CD4-positive, alpha-beta T cell treated with Interleukin-2 at 100 ng/mL for 4 hours (primary cell): ENCODE measurements around the gene SLC1A3.

Experiments
- DNase-seq: peaks from one replicate; pipeline ENCODE4 v3.0.0-alpha.2; 2020; ENCODE audit warnings: low spot score

SLC1A3 gene

DNA sequence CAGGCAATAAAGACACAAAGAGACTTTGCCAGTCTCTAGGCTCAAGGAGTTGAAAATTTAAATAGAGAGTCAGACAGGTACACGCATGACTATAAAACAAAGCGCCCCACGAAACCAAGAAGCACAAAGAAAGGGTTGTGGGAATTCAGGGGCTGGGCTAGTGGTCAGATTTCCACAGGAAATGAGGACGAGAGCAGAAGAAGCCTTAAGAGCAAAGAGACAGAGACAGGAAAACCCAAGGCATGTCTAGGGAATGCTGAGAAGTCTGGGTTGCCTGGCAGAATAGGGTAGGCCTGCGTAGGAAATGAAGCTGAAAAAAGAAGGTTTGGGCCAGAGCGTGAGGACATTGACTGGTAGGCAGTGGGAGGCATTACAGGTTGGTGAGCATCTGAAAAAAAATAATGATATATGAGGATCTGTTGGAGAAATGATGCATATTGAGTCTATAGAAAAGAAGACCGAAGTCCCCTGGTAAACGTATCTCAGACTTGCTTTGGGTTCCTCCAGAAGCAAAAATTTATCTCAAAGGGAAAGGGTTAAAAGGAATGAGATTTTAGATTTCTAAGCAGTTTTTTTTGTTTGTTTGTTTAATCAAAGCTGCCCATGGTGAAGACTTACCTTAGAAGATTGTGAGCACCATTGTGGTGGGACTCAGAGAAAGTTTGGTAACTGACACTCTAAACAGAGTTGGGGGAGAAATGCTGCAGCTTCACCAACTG is 51.8 kb downstream of the SLC1A3 start:
- DNase-seq = no peak

DNA sequence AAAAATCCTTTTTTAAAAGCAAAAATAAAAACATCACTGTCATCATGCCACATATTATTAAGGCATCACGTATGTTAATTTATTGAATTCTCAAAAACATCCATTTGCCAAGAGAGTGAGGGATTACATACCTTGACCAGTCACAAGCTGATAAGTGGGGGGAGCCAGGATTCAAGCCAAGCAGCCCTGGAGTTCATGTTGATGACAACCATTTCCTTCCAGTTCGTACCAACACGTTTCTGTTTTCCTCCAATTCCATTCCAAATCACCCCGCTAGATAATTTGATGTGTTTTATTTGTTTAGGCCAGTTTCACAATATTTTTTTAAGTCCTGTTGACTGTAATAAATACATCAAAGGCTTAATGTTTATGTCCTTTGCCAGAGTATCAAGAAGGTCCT is 53.0 kb downstream of the SLC1A3 start:
- no peak for DNase-seq

DNA sequence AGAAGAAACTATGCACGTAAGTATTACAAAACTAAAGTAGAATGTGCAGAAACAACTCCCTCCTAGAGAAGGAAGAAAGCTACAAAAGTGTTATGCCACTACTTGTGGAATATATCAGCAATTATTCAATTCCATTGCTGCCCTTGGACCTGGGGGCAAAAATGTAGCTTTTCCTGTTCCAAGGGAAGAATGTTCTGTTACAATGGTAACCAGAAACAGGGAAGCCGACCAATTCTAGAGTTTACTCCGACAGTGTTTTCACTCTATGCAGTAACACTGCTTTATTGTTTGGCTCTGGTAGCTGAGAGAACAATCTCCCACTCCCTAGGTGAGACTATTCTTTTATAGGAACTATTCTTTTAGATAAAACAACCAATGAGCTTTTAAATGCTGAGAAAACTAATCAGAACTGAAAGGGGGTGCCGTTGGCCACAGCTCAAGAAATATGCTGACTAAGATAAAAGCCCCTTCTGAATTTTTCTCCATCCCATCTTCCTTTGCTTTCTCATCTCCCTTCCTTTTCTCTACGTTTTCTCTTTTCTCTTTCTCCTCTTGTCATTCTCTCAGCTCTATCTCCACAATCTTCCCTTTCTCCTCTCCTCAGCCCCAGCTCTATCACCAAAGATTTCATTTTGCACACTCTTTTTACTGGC is 54.1 kb downstream of the SLC1A3 start:
- DNase-seq = no peak

DNA sequence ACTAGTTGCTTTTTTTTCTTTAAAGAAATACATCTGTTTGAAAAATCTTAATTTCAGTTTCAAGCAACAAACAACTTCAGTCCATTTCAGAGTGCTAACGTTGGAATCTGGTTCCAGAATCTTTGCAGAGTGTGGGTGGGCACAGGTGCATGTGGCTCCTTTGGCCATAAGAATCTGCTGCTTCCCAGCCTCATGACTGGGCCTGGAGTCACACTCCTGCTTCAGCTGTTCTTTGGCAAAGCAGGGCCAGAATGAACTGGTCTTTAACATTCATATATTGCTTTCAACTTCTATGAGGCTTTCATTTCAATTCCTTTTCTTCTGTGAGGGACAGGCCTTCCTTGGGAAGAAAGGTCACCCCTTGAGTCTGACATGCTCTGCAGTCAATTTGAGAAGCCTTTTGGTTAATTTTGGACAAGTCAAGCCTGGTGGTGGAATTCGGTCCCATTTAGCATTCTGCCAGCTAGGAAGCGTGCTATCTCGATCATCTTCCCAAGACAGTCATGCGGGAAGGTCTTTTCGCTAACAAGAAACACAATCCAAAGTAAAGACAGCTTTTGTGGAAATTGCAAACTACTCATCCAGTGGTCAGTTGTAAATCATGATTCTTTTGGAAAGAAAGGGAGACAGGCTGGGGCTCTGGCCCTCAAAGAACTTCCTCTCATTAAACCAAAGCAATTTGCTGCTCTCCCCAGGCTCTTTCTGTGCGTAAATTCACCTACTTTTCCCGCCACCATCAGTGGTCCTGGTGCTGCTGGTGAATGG is 55.2 kb downstream of the SLC1A3 start:
- no peak for DNase-seq

DNA sequence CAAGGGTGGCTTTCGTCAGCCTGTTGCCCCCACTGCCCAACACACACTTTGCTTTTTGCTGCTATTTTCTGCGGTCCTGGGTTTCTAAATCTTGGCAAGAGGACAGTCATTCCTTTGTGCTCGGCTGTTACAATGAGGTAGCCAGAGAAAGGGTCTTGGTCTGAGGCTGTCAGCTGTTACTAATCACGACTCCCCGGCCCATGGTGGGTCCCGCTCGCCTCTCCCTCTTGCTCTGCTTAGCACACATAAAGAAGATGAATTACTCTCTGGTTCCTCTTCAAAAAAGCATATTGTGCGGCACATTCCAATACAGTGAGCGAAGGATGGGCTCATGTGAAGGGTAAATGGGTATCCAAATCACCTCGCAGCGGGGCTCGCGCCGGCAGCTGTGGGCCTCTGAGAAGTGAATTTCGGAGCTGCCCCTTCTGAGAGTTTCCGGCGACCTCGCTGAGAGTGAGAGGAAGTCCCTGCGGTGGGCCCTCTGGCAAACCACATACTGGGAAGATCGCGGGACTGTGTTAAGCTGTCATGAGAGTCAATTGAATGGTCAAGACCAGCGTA is 56.0 kb downstream of the SLC1A3 start:
- no peak for DNase-seq

DNA sequence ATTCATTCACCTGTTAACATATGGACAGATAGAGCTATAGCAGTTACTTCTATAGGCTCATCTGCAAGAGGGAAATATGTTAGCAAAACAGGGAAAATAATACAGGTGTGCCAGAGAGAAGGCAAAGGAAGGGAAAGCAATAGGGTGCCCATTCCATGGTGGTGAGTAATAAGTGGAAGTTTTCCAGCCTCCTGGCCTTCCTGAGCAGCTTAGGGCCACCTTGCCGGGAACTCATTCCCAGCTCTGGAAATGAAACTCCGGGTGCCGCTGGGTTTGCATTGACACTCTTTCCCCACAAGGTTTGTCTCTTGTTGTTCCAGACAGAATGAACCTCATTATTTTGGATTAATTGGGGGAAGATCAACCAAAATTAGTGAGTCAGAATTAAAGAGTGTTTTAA is 58.4 kb downstream of the SLC1A3 start:
- DNase-seq = no peak

DNA sequence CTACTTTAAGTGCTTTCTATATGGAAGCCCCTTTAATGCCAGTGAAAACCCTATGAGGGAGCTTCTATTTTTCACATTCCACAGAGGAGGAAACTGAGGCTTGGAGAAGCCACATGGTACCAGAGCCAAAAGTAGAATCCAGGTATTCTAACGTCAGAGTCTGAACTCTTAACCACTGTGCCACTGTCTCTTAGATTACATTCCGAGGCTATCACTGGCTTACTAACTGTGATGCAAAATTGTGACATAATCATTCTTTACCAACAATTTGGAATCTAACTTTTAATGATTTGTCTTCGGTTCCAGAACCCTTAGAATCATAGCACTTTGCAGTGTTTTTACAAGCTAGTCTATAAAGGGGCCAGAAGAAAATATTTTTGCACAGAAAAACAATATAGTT is 59.2 kb downstream of the SLC1A3 start:
- DNase-seq = no peak

DNA sequence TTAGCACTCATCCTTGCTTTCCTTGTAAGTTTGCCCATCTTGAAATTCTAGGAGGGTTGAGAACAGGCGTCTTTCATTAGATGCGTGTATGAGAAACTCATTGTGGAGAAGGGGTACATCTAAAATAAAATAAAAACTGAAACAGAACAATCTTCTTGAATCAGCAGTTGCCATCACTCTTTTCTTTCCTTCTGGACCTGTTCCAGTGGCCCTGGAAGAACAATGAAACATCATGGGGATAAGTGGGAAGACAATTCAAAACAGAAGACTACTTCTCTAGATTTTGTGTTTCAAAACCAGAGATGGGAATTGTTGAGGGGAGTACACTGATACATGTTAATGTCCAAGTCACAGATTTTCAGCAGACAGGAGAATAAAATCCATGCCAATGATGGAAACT is 59.9 kb downstream of the SLC1A3 start:
- no peak for DNase-seq

DNA sequence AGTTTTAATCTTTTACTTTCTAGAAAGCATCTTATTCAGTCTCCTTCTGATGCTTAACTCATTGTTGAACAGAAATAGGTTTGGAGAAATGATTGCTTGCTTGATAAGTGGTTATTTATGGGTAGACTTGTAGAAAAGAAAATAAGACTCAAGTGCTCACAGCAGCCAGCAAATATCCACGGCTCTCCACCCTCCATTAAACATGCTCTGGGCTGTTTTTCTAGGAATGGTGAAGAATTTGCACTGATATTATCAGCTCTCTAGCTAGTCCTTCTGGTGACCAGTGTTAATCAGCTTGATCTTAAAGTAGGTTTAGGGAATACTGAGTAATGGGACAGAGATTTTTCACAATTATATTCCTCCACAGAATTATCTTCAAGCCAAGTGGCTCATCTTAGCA is 60.6 kb downstream of the SLC1A3 start:
- no peak for DNase-seq

DNA sequence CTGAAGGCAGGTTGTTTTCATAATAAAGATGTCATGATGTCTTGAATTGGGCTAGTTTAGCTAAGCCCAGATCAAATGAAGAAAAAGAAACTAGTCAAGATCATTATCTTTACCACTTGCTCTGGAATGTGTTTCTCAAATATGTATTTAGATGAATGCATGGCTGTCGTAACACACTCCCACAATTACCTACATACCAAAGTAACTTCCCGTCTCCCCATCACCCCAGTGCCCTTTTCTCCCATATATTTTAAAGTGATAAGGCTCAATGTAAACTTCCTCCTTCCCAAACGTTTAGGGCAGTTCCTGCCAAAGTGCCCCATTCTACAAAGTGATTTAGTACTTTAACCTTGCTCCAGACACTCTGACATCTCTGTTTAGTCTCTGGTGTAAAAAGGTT is 61.4 kb downstream of the SLC1A3 start:
- DNase-seq = no peak

DNA sequence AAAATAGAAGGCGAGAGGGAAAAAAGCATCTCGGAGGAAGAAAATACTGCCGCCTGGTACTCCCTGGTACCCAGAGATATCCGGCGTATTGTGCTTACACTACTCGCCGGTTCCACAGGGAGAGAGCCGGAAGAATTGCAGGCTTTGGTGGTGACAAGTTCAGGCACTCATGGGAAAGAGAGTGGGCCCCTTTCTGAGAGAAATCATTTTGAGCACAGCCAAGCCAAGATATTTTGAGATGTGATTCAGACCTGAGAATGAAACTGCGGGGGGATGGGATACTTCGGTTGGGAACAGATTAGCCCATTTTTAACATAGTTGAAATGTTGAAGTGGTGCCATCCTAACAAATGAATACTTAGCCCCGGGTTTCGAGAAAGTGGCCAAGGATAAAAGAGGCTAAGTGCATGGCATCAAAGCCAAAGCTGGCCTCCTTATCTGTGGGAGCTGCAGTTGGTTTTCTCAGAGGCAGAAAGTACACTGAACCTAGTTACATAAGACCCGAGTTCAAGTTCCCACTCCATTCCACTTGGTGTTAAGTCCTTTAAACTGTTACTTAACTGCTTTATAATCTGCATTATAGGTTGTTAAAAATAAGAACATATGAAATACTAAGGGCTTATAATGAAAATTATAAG is 62.7 kb downstream of the SLC1A3 start:
- DNase-seq = no peak

DNA sequence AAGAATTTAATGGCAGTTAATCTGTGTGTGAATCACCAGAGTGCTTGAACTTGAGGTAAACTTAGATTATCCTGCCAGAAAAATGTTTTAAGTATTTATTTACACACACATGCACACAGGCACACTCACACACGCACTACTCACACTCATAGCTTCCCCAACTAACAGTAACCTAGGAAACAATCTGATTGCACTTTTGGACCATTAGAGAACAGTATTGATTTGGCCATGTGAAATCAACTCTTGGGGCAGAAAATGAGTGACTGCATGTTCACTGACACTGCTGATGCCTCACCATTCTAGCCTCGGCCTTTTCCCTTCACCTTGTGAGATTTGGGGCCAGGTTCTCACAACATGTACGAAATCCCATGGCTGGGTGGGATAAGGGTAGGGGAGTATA is 64.1 kb downstream of the SLC1A3 start:
- DNase-seq = no peak

DNA sequence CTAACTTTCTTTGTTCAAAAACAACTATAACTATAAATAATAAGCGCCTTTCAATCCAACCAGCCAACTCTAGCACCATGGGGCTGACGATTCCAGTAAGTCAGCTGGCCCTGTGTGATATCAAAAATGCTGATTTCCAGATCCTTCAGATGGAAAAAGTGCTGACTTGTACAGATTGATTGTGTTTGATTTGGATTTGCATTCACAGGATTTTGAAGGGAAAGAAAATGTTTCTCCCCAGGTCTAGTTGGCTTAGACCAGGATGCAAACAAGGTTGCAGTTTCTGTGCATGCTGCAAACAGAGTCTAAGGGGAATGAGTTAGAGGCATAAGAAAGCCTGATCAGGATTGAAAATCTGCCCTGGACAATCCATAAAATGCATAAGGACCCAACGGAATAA is 68.9 kb downstream of the SLC1A3 start:
- no peak for DNase-seq

DNA sequence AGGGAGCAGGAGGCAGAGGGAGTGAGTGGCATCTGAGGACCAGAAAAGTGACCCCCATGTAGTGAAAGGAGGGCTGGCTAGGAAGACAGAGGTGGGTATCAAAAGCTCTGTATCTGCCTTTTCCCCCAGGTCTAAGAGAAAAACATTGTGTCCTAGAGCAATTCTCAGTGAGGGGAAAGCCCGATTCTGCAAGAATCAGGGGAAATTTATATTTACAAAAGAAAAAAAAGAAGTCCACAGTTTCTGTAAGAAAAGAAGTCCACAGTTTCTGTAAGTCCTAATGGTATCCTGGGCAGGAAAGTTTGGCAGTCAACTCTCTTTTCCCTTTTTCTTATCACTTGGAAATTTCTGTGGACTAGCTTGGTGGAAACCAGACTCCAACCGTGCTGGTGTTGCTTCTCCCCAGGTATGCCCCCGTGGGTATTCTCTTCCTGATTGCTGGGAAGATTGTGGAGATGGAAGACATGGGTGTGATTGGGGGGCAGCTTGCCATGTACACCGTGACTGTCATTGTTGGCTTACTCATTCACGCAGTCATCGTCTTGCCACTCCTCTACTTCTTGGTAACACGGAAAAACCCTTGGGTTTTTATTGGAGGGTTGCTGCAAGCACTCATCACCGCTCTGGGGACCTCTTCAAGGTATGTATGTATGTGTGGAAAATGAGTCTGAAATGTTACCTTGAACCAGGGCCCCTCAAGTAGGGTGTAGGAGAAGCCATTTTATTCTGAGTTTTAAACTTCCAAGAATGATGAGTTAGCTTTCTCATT is 73.0 kb downstream of the SLC1A3 start:
- DNase-seq = no peak

DNA sequence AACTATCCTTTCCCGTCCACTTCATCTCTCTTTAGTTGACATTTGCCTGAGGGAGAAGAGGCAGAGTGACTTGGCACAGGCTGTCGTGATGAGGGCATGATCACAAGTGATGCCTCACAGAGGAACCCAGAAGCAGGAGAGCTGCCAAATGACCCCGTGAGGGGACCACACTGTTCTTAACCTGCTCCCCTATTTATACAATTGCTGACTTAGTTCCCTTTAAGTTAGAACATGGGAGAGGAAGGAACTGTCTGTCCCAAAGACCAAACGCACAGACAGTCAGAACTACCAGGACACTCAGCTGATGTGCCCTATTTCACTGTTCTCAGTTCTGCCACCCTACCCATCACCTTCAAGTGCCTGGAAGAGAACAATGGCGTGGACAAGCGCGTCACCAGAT is 73.7 kb downstream of the SLC1A3 start:
- no peak for DNase-seq

DNA sequence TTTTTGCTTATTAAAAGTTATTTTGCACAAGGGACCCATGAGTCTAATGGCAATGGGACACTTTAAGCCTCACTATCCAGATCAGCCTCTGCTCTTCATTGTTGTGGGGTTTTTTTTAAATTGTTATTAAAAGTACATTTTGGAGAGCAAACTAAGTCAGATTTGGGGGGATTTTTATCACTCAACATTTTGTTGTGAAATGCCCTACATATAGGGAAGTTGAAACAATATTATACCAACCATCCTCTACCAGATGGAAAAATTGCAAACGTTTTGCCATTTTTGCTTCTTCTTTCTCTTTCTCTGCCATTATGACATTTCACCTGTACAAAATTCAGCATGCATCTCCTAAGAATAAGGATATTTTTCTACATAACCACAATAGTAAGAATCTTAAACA is 75.3 kb downstream of the SLC1A3 start:
- no peak for DNase-seq

DNA sequence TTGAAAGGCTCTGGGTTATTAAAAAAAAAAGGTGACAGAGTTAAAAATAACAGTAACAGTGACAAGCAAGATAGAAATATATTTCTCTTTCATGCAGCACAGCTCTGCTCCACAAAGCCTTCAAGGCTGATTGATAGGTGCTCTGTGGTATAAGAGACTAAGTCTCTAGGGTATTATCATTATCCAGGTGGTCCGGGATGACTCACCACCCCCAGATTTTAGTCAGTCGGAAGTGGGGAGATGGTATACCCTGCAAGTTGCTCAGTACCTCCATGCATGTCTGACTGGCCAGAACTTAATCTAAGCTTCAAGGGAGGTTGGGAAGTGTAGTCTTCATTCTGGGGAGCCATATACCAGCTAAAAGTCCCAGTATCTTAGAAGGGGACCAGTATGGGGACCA is 76.1 kb downstream of the SLC1A3 start:
- no peak for DNase-seq

DNA sequence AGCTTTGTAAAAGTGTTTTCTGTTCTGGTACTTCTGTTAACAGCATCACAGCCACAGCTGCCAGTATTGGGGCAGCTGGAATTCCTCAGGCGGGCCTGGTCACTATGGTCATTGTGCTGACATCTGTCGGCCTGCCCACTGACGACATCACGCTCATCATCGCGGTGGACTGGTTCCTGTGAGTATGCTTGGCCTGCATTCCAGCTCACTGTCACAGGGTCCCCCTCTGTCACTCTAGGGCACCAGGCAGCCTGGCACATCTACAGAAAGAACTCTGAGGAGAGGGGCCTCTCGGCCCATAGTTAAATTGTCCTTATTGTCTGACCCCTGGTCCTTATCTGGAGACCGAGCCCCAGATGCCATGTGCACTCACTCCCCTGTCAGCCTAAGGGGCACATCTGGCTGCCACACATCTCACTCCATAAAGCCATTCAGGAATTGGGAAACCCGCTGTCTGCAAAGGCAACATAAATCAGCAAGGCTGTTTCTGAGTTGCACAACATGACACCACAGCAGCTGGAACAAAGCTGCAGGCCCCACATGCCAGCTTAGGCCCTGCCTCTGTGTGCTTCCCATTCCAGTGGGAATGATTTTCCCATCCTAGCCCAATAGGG is 77.5 kb downstream of the SLC1A3 start:
- DNase-seq = no peak

DNA sequence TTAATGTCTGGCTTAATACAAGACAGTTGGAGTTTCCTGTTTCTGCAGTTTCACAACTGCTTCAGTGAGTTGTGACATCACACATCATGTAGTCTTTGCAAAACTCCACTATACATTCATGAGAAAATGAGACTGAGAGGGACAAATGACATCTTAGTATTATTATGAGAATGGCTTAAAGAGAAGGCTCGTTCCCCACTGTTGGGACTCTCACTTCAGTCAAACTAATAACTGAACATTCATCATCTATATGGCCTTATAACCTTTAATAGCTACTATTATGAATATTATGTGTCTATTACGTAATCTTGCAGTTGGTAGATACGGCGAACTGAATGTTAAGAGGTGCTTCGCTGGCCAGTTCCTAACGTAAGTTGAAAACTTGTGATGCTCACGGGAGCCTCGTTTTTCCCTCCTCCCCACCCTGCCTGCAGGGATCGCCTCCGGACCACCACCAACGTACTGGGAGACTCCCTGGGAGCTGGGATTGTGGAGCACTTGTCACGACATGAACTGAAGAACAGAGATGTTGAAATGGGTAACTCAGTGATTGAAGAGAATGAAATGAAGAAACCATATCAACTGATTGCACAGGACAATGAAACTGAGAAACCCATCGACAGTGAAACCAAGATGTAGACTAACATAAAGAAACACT is 79.4 kb downstream of the SLC1A3 start:
- no peak for DNase-seq

DNA sequence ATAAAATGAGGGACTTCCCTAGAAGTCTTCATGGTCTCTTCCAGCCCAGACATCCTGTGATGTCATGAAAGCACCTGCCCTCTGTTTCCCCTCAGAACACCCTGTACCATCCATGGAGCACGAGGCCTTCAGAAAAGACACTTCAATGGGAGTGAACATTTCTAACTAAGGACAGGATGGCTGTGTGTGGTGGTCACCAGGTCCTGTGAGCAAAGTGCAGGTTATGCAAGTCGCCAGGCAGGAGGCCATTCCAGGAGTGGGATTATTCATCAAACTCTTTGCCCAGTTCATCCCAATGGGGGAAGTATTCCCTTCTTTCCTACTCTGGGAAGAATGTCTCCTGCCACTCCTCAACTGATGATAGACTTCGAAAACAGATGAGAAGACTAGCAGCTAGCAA is 80.5 kb downstream of the SLC1A3 start:
- DNase-seq = no peak

DNA sequence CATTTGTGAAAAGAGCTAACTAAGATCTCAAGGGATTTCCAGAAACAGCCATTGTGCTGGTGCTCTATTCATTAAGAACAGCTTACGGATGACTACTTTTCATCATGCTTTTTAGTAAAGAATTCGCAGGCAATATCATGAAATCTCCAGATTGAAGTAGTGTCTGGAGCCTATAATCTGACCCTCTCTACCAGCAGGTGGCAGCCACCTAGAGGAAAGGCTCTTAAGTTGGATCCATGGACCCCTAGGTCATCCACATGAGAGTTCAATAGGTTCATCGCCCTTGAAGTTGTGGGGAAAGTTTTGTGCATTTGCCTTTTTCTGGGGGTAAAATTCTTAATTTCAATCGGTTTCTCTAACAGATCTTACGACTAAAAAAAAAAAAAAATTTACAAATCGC is 82.3 kb downstream of the SLC1A3 start:
- no peak for DNase-seq
